Measurements from ENCODE around the gene CALHM4. TPM values are rescaled to one million over a fixed set of nuclear protein-coding genes. Genes with fewer than 3 reads are reported as not detected.

Gene CALHM4, protein sequence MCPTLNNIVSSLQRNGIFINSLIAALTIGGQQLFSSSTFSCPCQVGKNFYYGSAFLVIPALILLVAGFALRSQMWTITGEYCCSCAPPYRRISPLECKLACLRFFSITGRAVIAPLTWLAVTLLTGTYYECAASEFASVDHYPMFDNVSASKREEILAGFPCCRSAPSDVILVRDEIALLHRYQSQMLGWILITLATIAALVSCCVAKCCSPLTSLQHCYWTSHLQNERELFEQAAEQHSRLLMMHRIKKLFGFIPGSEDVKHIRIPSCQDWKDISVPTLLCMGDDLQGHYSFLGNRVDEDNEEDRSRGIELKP
- not detected in 2 replicates for total RNA-seq

DNA sequence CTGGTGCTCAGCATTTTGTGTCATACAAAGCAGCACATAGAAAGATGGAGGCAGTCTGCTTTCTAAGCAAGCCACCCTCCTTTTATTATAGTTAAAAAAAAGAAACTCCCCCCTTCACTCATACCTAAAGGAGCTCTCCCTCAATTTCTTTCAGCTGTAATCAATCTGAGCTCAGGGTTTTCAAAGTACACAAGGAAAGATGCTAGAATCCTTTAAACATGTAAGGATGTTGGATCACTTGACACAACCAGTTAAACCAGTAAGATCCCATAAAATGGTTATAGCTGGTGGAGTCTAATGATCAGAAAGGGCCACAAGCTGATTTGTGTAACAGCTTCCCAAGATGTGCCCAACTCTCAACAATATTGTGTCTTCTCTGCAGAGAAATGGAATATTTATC is at the start of gene CALHM4:
Gene CALHM4, plus strand, starts transcription at position 301 of the 400 bp plus-strand sequence. Its CDS starts 43 bp downstream, at position 344.

DNA sequence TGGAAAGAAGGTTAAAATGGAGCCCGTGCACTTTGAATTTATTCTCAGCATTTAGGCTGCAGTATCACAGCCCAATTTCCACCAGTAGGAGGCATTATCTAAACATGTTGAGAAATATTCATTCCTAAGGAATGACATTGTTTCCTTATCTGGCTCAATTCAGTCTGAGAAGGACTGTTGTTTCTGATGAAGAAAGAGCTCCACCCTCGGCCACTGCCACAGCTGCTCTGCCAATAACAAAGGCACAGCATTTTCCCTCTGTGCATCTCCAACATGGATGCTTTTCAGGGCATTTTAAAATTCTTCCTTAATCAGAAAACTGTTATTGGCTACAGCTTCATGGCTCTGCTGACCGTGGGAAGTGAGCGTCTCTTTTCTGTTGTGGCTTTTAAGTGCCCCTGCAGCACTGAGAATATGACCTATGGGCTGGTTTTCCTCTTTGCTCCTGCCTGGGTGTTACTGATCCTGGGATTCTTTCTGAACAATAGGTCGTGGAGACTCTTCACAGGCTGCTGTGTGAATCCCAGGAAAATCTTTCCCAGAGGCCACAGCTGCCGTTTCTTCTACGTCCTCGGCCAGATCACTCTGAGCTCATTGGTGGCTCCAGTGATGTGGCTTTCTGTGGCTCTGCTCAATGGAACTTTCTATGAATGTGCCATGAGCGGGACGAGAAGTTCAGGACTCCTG is 42.0 kb upstream of the CALHM4 start, which contains the start of gene CALHM5:
Gene CALHM5, plus strand, starts transcription at position 216 of the 687 bp plus-strand sequence. Its CDS starts 58 bp downstream, at position 274.

DNA sequence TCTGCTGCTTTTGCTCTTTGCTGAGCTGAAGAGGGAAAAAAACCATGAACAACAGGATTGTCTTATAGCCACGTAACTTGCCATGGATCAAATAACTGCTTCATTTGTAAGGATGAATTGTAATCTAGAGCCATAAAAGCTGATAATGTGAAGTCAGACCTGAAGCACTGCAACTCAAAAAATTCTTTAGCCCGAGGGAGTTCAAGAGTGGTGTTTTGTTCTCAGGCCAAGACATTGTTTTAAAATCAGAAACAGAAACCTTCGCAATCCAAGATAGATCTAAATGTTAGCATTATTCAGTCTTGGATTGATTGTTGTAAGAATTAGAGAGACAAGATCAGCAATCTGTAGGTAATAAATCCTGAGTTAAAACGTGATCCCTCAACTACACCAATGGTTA is 7.9 kb upstream of the CALHM4 start, which contains the start of gene TRAPPC3L:
Gene TRAPPC3L, minus strand, starts transcription at position 34 of the 400 bp plus-strand sequence. CDS start 170 bp downstream, outside the sequence.

DNA sequence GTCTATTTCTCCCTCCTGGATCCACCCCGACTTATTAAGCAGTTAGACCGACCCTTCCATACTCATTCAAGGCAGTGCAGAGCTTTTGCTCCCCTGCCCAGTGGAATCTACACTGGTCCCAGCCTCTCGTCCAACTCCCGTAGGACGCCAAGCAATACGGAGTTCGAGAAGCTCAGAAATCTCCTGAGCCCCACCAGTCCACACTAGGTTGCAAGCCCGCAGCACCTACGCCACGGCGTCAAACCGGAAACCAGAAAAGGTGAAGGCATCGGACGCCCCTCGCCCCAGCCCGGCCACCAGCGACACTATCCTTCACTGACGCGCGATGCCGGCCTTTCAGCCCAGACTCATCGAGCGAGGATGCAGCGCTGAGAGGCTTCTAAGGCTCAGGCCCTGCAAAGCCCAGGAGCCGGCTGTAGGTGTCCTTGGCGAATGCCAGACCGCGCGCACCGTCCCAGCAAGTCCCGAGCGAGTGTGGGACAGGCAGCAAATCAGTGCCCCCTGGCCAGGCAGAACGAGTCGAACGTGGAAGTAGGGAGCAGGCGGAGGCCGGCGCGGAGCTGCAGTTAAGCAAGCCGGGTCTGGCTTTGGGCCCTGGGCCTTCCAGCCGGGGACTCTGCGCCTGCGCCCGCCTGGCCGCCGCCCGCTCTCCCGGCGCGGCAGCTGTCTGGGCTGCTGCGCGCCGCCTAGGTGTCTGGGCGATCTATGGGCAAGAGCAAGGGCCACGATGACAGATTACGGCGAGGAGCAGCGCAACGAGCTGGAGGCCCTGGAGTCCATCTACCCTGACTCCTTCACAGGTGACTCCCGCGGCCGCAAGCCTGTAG is 17.5 kb downstream of the CALHM4 start, which contains the start of gene RWDD1:
Gene RWDD1, plus strand, starts transcription at position 649 of the 827 bp plus-strand sequence. Its CDS starts 79 bp downstream, at position 728.

Other genes with a start within 250 kb of the CALHM4 start
- gene DSE, start 182.8 kb upstream of the CALHM4 start, total RNA-seq, result 20.9 and 31.1 TPM in 2 replicates
- gene CALHM6, start 92.4 kb upstream of the CALHM4 start, total RNA-seq, result 1.6 and 2.6 TPM in 2 replicates
- 0.49 and 0.89 TPM in 2 replicates for gene CALHM5, start 42.1 kb upstream of the CALHM4 start, total RNA-seq
- not detected in 2 replicates for gene TRAPPC3L, start 8.1 kb upstream of the CALHM4 start, total RNA-seq
- gene RWDD1, start 17.8 kb downstream of the CALHM4 start, total RNA-seq, result 13.2 and 13.7 TPM in 2 replicates
- 0.13 and 0.16 TPM in 2 replicates for gene RSPH4A, start 62.7 kb downstream of the CALHM4 start, total RNA-seq
- gene ZUP1, start 115.0 kb downstream of the CALHM4 start, total RNA-seq, result 4.6 and 5.5 TPM in 2 replicates
- gene KPNA5, start 127.5 kb downstream of the CALHM4 start, total RNA-seq, result 4.2 and 4.4 TPM in 2 replicates
- gene FAM162B, start 212.0 kb downstream of the CALHM4 start, total RNA-seq, result not detected in 2 replicates

All from mesangial cell (primary cell).